ENCODE measurements around the gene VAV1.

The VAV1 gene

DNA sequence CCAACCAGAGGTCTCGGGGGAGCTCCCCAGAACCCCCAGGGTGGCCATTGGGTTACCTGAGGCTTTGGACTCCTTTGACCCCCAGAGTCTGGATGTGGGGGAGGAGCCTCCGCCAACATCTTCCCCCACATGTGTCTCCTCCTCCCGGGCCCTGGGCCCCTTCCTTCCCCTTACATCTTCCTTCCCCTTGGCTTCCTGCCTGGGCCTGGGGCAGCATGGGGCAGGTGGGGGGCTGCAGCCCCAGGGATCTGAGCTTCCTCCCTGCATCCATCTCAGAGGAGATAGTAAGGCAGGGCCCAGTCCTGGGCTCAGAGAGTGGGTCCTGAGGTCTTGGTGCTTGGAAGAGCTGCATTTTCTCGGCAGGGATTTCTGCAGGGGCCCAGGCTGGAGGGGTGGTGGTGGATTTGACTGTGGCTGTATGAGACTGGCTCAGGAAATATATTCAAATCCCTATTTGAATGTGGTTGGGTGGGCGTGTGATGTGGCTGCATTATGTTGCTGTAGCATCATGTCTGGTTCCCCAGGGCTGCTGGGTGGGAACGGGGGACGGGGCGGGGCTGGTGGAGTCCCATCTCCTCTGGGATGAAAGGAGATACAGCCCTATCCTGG is 919 bp downstream of the VAV1 start:
- no peaks in the 10 kb centered on the region for H3K9me3 ChIP-seq (ENCODE audit: control insufficient read depth, insufficient read depth, low read depth, low read length)
- ChIA-PET CTCF (no interaction called here), POLR2A (no interaction called here)
- no peak overlapping the region for H3K27ac ChIP-seq (ENCODE audit: extremely low read depth, low read depth, low read length)
- H3K36me3 ChIP-seq (ENCODE audit: control insufficient read depth in 2 of 2, insufficient read depth in 1 of 2, low read length in 2 of 2): no peaks in the 10 kb centered on the region
- TF ChIP-seq, protein P1, sequence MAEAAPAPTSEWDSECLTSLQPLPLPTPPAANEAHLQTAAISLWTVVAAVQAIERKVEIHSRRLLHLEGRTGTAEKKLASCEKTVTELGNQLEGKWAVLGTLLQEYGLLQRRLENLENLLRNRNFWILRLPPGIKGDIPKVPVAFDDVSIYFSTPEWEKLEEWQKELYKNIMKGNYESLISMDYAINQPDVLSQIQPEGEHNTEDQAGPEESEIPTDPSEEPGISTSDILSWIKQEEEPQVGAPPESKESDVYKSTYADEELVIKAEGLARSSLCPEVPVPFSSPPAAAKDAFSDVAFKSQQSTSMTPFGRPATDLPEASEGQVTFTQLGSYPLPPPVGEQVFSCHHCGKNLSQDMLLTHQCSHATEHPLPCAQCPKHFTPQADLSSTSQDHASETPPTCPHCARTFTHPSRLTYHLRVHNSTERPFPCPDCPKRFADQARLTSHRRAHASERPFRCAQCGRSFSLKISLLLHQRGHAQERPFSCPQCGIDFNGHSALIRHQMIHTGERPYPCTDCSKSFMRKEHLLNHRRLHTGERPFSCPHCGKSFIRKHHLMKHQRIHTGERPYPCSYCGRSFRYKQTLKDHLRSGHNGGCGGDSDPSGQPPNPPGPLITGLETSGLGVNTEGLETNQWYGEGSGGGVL (tag by site-specific recombination; IDR thresholded peaks at IDR 0.05): peak; percentile 46; the same call in 1 of the 2 replicates
- TF ChIP-seq ZBTB20 (tag by site-specific recombination; IDR thresholded peaks at IDR 0.05): peak; percentile 60
- no peak for TF ChIP-seq SETDB1 (IDR thresholded peaks at IDR 0.05; ENCODE audit: insufficient read length, low read length)
- no peak for TF ChIP-seq PRDM6 (tag by site-specific recombination; IDR thresholded peaks at IDR 0.05)
- TF ChIP-seq ZNF792 (tag by site-specific recombination; IDR thresholded peaks at IDR 0.05): no peak
- TF ChIP-seq MZF1 (tag by site-specific recombination; IDR thresholded peaks at IDR 0.05; ENCODE audit: borderline replicate concordance): no peak
- TF ChIP-seq ZNF433 (tag by site-specific recombination; IDR thresholded peaks at IDR 0.05; ENCODE audit: low read depth): no peak
- TF ChIP-seq ZNF560 (tag by site-specific recombination; IDR thresholded peaks at IDR 0.05; ENCODE audit: borderline replicate concordance): no peak
- no peak for TF ChIP-seq ZNF26 (tag by site-specific recombination; IDR thresholded peaks at IDR 0.05)
- TF ChIP-seq, protein P2, sequence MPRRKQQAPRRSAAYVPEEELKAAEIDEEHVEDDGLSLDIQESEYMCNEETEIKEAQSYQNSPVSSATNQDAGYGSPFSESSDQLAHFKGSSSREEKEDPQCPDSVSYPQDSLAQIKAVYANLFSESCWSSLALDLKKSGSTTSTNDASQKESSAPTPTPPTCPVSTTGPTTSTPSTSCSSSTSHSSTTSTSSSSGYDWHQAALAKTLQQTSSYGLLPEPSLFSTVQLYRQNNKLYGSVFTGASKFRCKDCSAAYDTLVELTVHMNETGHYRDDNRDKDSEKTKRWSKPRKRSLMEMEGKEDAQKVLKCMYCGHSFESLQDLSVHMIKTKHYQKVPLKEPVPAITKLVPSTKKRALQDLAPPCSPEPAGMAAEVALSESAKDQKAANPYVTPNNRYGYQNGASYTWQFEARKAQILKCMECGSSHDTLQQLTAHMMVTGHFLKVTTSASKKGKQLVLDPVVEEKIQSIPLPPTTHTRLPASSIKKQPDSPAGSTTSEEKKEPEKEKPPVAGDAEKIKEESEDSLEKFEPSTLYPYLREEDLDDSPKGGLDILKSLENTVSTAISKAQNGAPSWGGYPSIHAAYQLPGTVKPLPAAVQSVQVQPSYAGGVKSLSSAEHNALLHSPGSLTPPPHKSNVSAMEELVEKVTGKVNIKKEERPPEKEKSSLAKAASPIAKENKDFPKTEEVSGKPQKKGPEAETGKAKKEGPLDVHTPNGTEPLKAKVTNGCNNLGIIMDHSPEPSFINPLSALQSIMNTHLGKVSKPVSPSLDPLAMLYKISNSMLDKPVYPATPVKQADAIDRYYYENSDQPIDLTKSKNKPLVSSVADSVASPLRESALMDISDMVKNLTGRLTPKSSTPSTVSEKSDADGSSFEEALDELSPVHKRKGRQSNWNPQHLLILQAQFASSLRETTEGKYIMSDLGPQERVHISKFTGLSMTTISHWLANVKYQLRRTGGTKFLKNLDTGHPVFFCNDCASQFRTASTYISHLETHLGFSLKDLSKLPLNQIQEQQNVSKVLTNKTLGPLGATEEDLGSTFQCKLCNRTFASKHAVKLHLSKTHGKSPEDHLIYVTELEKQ (tag by site-specific recombination; IDR thresholded peaks at IDR 0.05; ENCODE audit: borderline replicate concordance): no peak
- H3K4me1 ChIP-seq (ENCODE audit: control insufficient read depth, insufficient read depth, low read length): no peaks in the 10 kb centered on the region
- H3K4me3 ChIP-seq (ENCODE audit: low read depth, low read length): no peak overlapping the region

GRCh38 chr19:6774821-6775707 is 2.6 kb downstream of the VAV1 start:
- Histone ChIP-seq H3K4me1 (ENCODE audit: control insufficient read depth, insufficient read depth, low read length) (no peaks in the 10 kb centered on the region), H3K4me3 (ENCODE audit: low read depth, low read length) (no peak overlapping the region), H3K36me3 (ENCODE audit: control insufficient read depth in 2 of 2, insufficient read depth in 1 of 2, low read length in 2 of 2) (no peaks in the 10 kb centered on the region), H3K27ac (ENCODE audit: extremely low read depth, low read depth, low read length) (no peak overlapping the region), H3K9me3 (ENCODE audit: control insufficient read depth, insufficient read depth, low read depth, low read length) (no peaks in the 10 kb centered on the region)
- CTCF ChIA-PET: no interaction called here
- TF ChIP-seq WT1 (tag by site-specific recombination; IDR thresholded peaks at IDR 0.05): no peak
- TF ChIP-seq ZFP3 (tag by site-specific recombination; IDR thresholded peaks at IDR 0.05; ENCODE audit: low read depth): peak; percentile 76
- TF ChIP-seq ZNF26 (tag by site-specific recombination; IDR thresholded peaks at IDR 0.05): no peak
- no peak for TF ChIP-seq YY2 (tag by site-specific recombination; IDR thresholded peaks at IDR 0.05)
- no peak for TF ChIP-seq ZNF214 (tag by site-specific recombination; IDR thresholded peaks at IDR 0.05; ENCODE audit: borderline replicate concordance)
- POLR2A ChIA-PET: no interaction called here

Data from HEK293 (cell line).